ENCODE measurements around the gene DIAPH3.

- TF ChIP-seq EZH2 (IDR thresholded peaks at IDR 0.05; ENCODE audit: borderline replicate concordance, insufficient read depth, low read length, poor library complexity, severe bottlenecking) (no peak), SMC3 (conservative IDR thresholded peaks at IDR 0.05; ENCODE audit: poor library complexity) (no peak), TAF1 (IDR thresholded peaks at IDR 0.05; ENCODE audit: low read depth) (no peak), CTCF (IDR thresholded peaks at IDR 0.05; ENCODE audit: poor library complexity, severe bottlenecking) (no peak), EP300 (conservative IDR thresholded peaks at IDR 0.05; ENCODE audit: poor library complexity, severe bottlenecking) (no peak)
These were observed 28.4 kb downstream of the DIAPH3 start for GRCh38 chr13:60135344-60135743.
